AG04450 (cell line): ENCODE measurements around the gene CD79B. TPM values are rescaled to one million over a fixed set of nuclear protein-coding genes. Genes with fewer than 3 reads are reported as not detected.

Experiments
- CTCF ChIA-PET: fragments of 300-600, 350-600 bp; formaldehyde crosslinking; extraction: SDS; loops from one replicate; lab custom pipeline; 2022; ENCODE audit warnings: antibody characterized with exemption, inconsistent platforms; lab: Charles Lee
- POLR2A ChIA-PET: fragments of 350-600 bp; formaldehyde crosslinking; extraction: SDS; loops from one replicate; lab custom pipeline; 2021; ENCODE audit warnings: antibody characterized with exemption, inconsistent platforms; lab: Yijun Ruan, JAX
- DNase-seq: peaks from one replicate; pipeline ENCODE4 v3.0.0-alpha.2; 2011; ENCODE audit warnings: low read depth, low spot score
- H3K27ac ChIP-seq: one replicate; pipeline ENCODE4 v1.5.1; 2012; ENCODE audit warnings: low read depth, low read length, control low read depth
- H3K27me3 ChIP-seq: one replicate; pipeline ENCODE4 v1.6.0; 2012; ENCODE audit warnings: low read length; ENCODE audit not compliant: control insufficient read depth, insufficient read depth
- H3K4me3 ChIP-seq: 2 replicates; pipeline ENCODE4 v1.5.1; 2011; ENCODE audit warnings: mild to moderate bottlenecking, low read depth, low read length, control low read depth
- H3K9me3 ChIP-seq: 2 replicates; pipeline ENCODE4 v1.5.1; 2012; ENCODE audit warnings: low read length; ENCODE audit not compliant: control insufficient read depth, insufficient read depth
- CTCF ChIP-seq: IDR thresholded peaks from 2 replicates; pipeline ENCODE4 v1.5.1; 2011; ENCODE audit warnings: low read depth, low read length, control low read depth, inconsistent platforms
- polyA plus RNA-seq: library from polyadenylated mRNA; depleted of rRNA; stranded (reverse); fragments of >200 nt; gene quantifications from 2 replicates; pipeline ENCODE4 v1.2.3, GENCODE V29; 2011

The CD79B gene
- polyA plus RNA-seq, 1 experiment: not detected

- ChIA-PET CTCF (interaction anchor here (1.1 to 1.7 kb wide), 3 partner anchors 11 to 42 kb away, joined by 6 to 11 read pairs (median 8); no protein-coding TSS in a partner anchor), POLR2A (interaction anchor here (0.6 kb wide), 1 partner anchor 31 kb away, joined by 4 read pairs; no protein-coding TSS in a partner anchor)
- H3K4me3 ChIP-seq: no peak overlapping the region
- no peak overlapping the region for H3K27ac ChIP-seq
- H3K27me3 ChIP-seq: peaks cover 5% of the 10 kb centered on the region
- no peak for TF ChIP-seq CTCF
- H3K9me3 ChIP-seq: peaks cover 5% of the 10 kb centered on the region; the same call in 1 of the 2 replicates
- no peak for DNase-seq
Measured at GRCh38 chr17:63961355-63962212, 29.5 kb upstream of the CD79B start.

- ChIA-PET CTCF (no interaction called here), POLR2A (interaction anchor here (0.7 kb wide), 1 partner anchor 25 kb away, joined by 3 read pairs; no protein-coding TSS in a partner anchor)
- Histone ChIP-seq H3K9me3 (peaks cover 5% of the 10 kb centered on the region; the same call in 1 of the 2 replicates), H3K27ac (no peak overlapping the region), H3K4me3 (no peak overlapping the region), H3K27me3 (peaks cover 5% of the 10 kb centered on the region)
- TF ChIP-seq CTCF: no peak
- DNase-seq: no peak
Measured at GRCh38 chr17:63960430-63960829, 28.3 kb upstream of the CD79B start.

- Histone ChIP-seq H3K27ac (no peak overlapping the region), H3K27me3 (peaks cover 5% of the 10 kb centered on the region), H3K9me3 (peaks cover 5% of the 10 kb centered on the region; the same call in 1 of the 2 replicates), H3K4me3 (no peak overlapping the region)
- no peak for DNase-seq
- TF ChIP-seq CTCF: no peak
- POLR2A ChIA-PET: no interaction called here
- CTCF ChIA-PET: no interaction called here
Measured at GRCh38 chr17:63960006-63960405, 27.9 kb upstream of the CD79B start.

GRCh38 chr17:63956296-63956920 lies 24.3 kb upstream of the CD79B start:
- TF ChIP-seq CTCF: no peak
- POLR2A ChIA-PET: interaction anchor here (0.6 kb wide), 1 partner anchor 680 kb away, joined by 8 read pairs; no protein-coding TSS in a partner anchor
- CTCF ChIA-PET: interaction anchor here (1.6 to 4.9 kb wide), 2 partner anchors 10 to 45 kb away, joined by 5 to 41 read pairs; partner anchors contain the start of gene CSHL1
- peak; percentile 30 for DNase-seq
- H3K27ac ChIP-seq: no peak overlapping the region
- peaks cover 7% of the 10 kb centered on the region for H3K27me3 ChIP-seq
- H3K9me3 ChIP-seq: no peaks in the 10 kb centered on the region; the same call in 1 of the 2 replicates
- H3K4me3 ChIP-seq: no peak overlapping the region
